ENCODE measurements around the gene ASRGL1. TPM values are rescaled to one million over a fixed set of nuclear protein-coding genes. Genes with fewer than 3 reads are reported as not detected.

The ASRGL1 gene
- total RNA-seq (2021) (37.7 and 40.1 TPM in 2 replicates), Bru-seq, nascent RNA (percentile 60 among the genes with signal in this experiment), BruChase-seq, experiment 1, labeled RNA remaining after a 2-hour chase (percentile 54 among the genes with signal in this experiment), BruChase-seq, experiment 2, labeled RNA remaining after a 6-hour chase (percentile 59 among the genes with signal in this experiment)
- long read RNA-seq, transcript ASRGL1-211 (6 exons, 1,161 nt) = minor isoform, 6 of 99 reads
- long read RNA-seq, transcript ASRGL1-210 (4 exons, 639 nt) = minor isoform, 11 of 99 reads
- long read RNA-seq, transcript ASRGL1-202 (7 exons, 2,270 nt) = minor isoform, 11 of 99 reads
- long read RNA-seq, transcript ASRGL1-201 (7 exons, 2,182 nt) = major isoform, 42 of 99 reads
- long read RNA-seq, partial matches to known transcripts = 9 of 99 reads
- long read RNA-seq, other reads (novel, unspliced or antisense) = 16 of 99 reads

GRCh38 chr11:62337303-62338181, at the start of gene ASRGL1:
ASRGL1 (plus strand) TSS chr11:62337448; CDS start chr11:62337978, 530 bp downstream.
- POLR2A ChIA-PET (ENCODE audit: low non-redundant PET) = interaction anchor here (0.5 kb wide), 1 partner anchor 128 kb away, joined by 4 read pairs; no protein-coding TSS in a partner anchor
- no peaks in the 10 kb centered on the region for H3K36me3 ChIP-seq (ENCODE audit: insufficient read depth, low read length, poor library complexity, severe bottlenecking)
- intact Hi-C loops (cut with micrococcal nuclease; ENCODE audit: unreplicated experiment) = no loop called here
- DNase-seq (ENCODE audit: low spot score) = peak; percentile 80
- no TSS peak for BruUV-seq (replicated peaks)
- H3K4me1 ChIP-seq (ENCODE audit: insufficient read depth, low read length, poor library complexity, severe bottlenecking) = peaks cover 20% of the 10 kb centered on the region
- peaks cover 12% of the 10 kb centered on the region for H3K27me3 ChIP-seq (replicated peaks; ENCODE audit: insufficient read depth, low read depth, low read length, poor library complexity)
- peak within 1 kb of the TSS; percentile 74 for H3K4me3 ChIP-seq (ENCODE audit: low read depth, low read length, poor library complexity, severe bottlenecking)
- H3K27ac ChIP-seq (ENCODE audit: low read depth, low read length, poor library complexity, severe bottlenecking) = peak within 1 kb of the TSS; percentile 38
- CTCF ChIA-PET = interaction anchor here (0.6 to 1.2 kb wide), 3 partner anchors 123 to 698 kb away, joined by 3 to 9 read pairs (median 3); no protein-coding TSS in a partner anchor
- TF ChIP-seq EZH2 (IDR thresholded peaks at IDR 0.05; ENCODE audit: borderline replicate concordance, low read depth, low read length, poor library complexity, severe bottlenecking) (no peak), CTCF (conservative IDR thresholded peaks at IDR 0.05; ENCODE audit: low read depth, low read length) (no peak)
- no peaks in the 10 kb centered on the region for H3K9me3 ChIP-seq (ENCODE audit: low read depth, low read length, poor library complexity, severe bottlenecking)

GRCh38 chr11:62295504-62295903, 41.7 kb upstream of the ASRGL1 start:
- Histone ChIP-seq H3K27ac (ENCODE audit: low read depth, low read length, poor library complexity, severe bottlenecking) (no peak overlapping the region), H3K27me3 (replicated peaks; ENCODE audit: insufficient read depth, low read depth, low read length, poor library complexity) (peaks cover 34% of the 10 kb centered on the region), H3K36me3 (ENCODE audit: insufficient read depth, low read length, poor library complexity, severe bottlenecking) (no peaks in the 10 kb centered on the region), H3K9me3 (ENCODE audit: low read depth, low read length, poor library complexity, severe bottlenecking) (no peaks in the 10 kb centered on the region), H3K4me1 (ENCODE audit: insufficient read depth, low read length, poor library complexity, severe bottlenecking) (no peaks in the 10 kb centered on the region), H3K4me3 (ENCODE audit: low read depth, low read length, poor library complexity, severe bottlenecking) (no peak overlapping the region)
- CTCF ChIA-PET = no interaction called here
- peak; percentile 33 for DNase-seq (ENCODE audit: low spot score)
- no peak for TF ChIP-seq CTCF (conservative IDR thresholded peaks at IDR 0.05; ENCODE audit: low read depth, low read length)
- no peak for TF ChIP-seq EZH2 (IDR thresholded peaks at IDR 0.05; ENCODE audit: borderline replicate concordance, low read depth, low read length, poor library complexity, severe bottlenecking)
- no TSS peak for BruUV-seq (replicated peaks)
- POLR2A ChIA-PET (ENCODE audit: low non-redundant PET) = no interaction called here
- intact Hi-C loops (cut with micrococcal nuclease; ENCODE audit: unreplicated experiment) = no loop called here

- no peaks in the 10 kb centered on the region for H3K36me3 ChIP-seq (ENCODE audit: insufficient read depth, low read length, poor library complexity, severe bottlenecking)
- POLR2A ChIA-PET (ENCODE audit: low non-redundant PET) = no interaction called here
- BruUV-seq (replicated peaks) = no TSS peak
- H3K27me3 ChIP-seq (replicated peaks; ENCODE audit: insufficient read depth, low read depth, low read length, poor library complexity) = peaks cover 43% of the 10 kb centered on the region
- H3K27ac ChIP-seq (ENCODE audit: low read depth, low read length, poor library complexity, severe bottlenecking) = no peak within 1 kb of the TSS
- intact Hi-C loops (cut with micrococcal nuclease; ENCODE audit: unreplicated experiment) = no loop called here
- H3K4me1 ChIP-seq (ENCODE audit: insufficient read depth, low read length, poor library complexity, severe bottlenecking) = no peaks in the 10 kb centered on the region
- TF ChIP-seq EZH2 (IDR thresholded peaks at IDR 0.05; ENCODE audit: borderline replicate concordance, low read depth, low read length, poor library complexity, severe bottlenecking) (no peak), CTCF (conservative IDR thresholded peaks at IDR 0.05; ENCODE audit: low read depth, low read length) (no peak)
- H3K9me3 ChIP-seq (ENCODE audit: low read depth, low read length, poor library complexity, severe bottlenecking) = no peaks in the 10 kb centered on the region
- no peak for DNase-seq (ENCODE audit: low spot score)
- CTCF ChIA-PET = interaction anchor here (0.7 kb wide), 1 partner anchor 720 kb away, joined by 4 read pairs; no protein-coding TSS in a partner anchor
- no peak within 1 kb of the TSS for H3K4me3 ChIP-seq (ENCODE audit: low read depth, low read length, poor library complexity, severe bottlenecking)
Measured at GRCh38 chr11:62298975-62299374, 38.3 kb upstream of the ASRGL1 start, which contains the start of gene SCGB1D4. SCGB1D4 (minus strand) TSS chr11:62299075; CDS start chr11:62299010, 65 bp downstream.
